ENCODE data around the gene ATP6V1A. TPM values are rescaled to one million over a fixed set of nuclear protein-coding genes. Genes with fewer than 3 reads are reported as not detected.

The ATP6V1A gene
- total RNA-seq = 52.0 to 58.2 TPM (median 52.6 TPM) in 3 replicates

GRCh38 chr3:113746548-113747282 lies at the start of gene ATP6V1A:
ATP6V1A (plus strand) TSS chr3:113747035; CDS start chr3:113778754, 31,719 bp downstream.
- Mint-ChIP-seq H3K36me3 (no peaks in the 10 kb centered on the region), H3K9me3 (no peaks in the 10 kb centered on the region), H3K27me3 (ENCODE audit: low read depth) (no peaks in the 10 kb centered on the region), H3K27ac (peak within 1 kb of the TSS; percentile 100), H3K4me3 (peak within 1 kb of the TSS; percentile 96), H3K4me1 (peaks cover 47% of the 10 kb centered on the region)
- peak; percentile 57 to 82 for DNase-seq (ENCODE audit: low spot score in 2 of 2, unreplicated experiment in 2 of 2)
- no peak for TF ChIP-seq CTCF (IDR thresholded peaks at IDR 0.05; ENCODE audit: unreplicated experiment)

- Mint-ChIP-seq H3K9me3 (no peaks in the 10 kb centered on the region), H3K27me3 (ENCODE audit: low read depth) (no peaks in the 10 kb centered on the region), H3K36me3 (no peaks in the 10 kb centered on the region), H3K27ac (no peak overlapping the region), H3K4me1 (peaks cover 22% of the 10 kb centered on the region), H3K4me3 (no peak overlapping the region)
- TF ChIP-seq CTCF (IDR thresholded peaks at IDR 0.05; ENCODE audit: unreplicated experiment) = no peak
- DNase-seq (ENCODE audit: low spot score in 2 of 2, unreplicated experiment in 2 of 2) = no peak
Measured at GRCh38 chr3:113697500-113698090, 49.2 kb upstream of the ATP6V1A start.

GRCh38 chr3:113698213-113698742 lies 48.6 kb upstream of the ATP6V1A start:
- Mint-ChIP-seq H3K4me3 (no peak overlapping the region), H3K27ac (no peak overlapping the region), H3K9me3 (no peaks in the 10 kb centered on the region), H3K4me1 (peaks cover 20% of the 10 kb centered on the region), H3K36me3 (no peaks in the 10 kb centered on the region), H3K27me3 (ENCODE audit: low read depth) (no peaks in the 10 kb centered on the region)
- DNase-seq (ENCODE audit: low spot score in 2 of 2, unreplicated experiment in 2 of 2) = no peak
- TF ChIP-seq CTCF (IDR thresholded peaks at IDR 0.05; ENCODE audit: unreplicated experiment) = no peak

GRCh38 chr3:113698956-113699355 lies 47.9 kb upstream of the ATP6V1A start:
- no peak for TF ChIP-seq CTCF (IDR thresholded peaks at IDR 0.05; ENCODE audit: unreplicated experiment)
- Mint-ChIP-seq H3K36me3 (no peaks in the 10 kb centered on the region), H3K27ac (peak overlapping the region; percentile 81), H3K9me3 (no peaks in the 10 kb centered on the region), H3K4me3 (peak overlapping the region; percentile 65), H3K27me3 (ENCODE audit: low read depth) (no peaks in the 10 kb centered on the region), H3K4me1 (peaks cover 15% of the 10 kb centered on the region)
- DNase-seq (ENCODE audit: low spot score in 2 of 2, unreplicated experiment in 2 of 2) = no peak

GRCh38 chr3:113707835-113708234 lies 39.0 kb upstream of the ATP6V1A start:
- peaks cover 2% of the 10 kb centered on the region for H3K27me3 Mint-ChIP-seq (ENCODE audit: low read depth)
- no peaks in the 10 kb centered on the region for H3K36me3 Mint-ChIP-seq
- peaks cover 4% of the 10 kb centered on the region for H3K9me3 Mint-ChIP-seq
- DNase-seq (ENCODE audit: low spot score in 2 of 2, unreplicated experiment in 2 of 2) = no peak
- H3K27ac Mint-ChIP-seq = no peak overlapping the region
- H3K4me3 Mint-ChIP-seq = no peak overlapping the region
- TF ChIP-seq CTCF (IDR thresholded peaks at IDR 0.05; ENCODE audit: unreplicated experiment) = no peak
- H3K4me1 Mint-ChIP-seq = no peaks in the 10 kb centered on the region
